ENCODE data around the gene MESD.

The MESD gene

DNA sequence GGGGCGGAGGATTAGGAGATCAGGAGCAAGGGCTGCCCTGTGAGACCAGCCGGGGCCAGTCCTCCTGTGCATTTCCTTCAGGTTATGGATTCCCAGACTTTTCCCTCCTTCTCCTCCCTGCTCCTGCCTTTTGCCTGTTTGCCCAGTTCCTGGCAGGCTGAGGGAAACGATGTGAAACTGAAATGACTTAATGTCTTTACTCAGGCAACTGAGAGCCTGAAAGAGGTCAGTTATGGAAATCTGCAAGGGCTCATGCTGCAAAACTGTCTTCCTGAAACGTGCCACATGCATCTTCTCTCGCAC lies 57.2 kb downstream of the MESD start:
- DNase-seq = no peak

DNA sequence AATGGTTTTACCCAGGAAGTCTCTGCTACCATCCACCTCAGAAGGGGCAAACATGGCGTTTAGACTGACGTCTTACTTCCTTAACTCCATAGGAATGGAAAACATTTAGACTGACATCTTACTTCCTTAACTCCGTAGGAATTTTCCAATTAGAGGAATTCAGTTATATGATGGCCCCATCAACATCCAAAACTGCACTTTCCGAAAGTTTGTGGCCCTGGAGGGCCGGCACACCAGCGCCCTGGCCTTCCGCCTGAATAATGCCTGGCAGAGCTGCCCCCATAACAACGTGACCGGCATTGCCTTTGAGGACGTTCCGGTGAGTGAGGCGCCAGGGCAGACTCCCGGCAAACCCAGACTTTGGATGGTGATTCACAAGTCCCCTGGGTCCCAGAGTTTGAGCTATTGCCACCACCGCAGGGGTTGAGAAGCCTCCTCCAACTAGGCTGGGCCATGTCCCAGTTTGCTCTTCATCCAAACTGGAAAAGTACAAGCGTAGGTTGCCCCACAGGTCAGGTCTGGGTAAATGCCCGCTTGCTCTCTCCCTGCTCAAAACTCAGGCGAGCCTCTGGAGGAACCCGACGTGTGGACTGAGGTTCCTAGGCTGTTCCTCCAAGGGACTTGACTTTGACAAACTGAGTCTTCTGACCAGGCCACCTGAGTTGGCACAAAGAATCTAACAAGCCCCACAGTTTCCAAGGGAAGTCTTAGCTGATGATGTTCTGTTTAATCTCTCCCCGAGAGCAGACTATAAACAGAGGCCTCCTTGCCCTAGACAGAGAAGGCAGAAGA lies 57.7 kb downstream of the MESD start:
- no peak for DNase-seq

DNA sequence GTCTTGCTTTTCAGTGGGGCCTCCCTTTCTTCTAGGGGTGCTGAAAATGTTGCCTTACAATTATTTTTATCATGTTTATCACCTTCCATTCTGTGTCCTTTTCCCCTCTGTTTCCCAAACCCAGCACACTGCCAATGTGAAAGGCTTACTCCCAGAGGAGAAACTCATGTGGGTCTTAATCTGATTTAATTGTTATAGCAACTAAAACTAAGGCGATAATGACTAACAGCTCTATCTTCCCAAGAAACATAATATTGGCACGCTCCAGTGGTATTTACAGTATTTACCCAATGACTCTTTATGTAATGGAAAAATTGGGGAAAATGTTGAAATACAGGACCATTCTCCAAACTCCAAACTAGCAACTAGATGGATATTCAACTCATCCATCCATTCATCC lies 58.4 kb downstream of the MESD start:
- DNase-seq = no peak

DNA sequence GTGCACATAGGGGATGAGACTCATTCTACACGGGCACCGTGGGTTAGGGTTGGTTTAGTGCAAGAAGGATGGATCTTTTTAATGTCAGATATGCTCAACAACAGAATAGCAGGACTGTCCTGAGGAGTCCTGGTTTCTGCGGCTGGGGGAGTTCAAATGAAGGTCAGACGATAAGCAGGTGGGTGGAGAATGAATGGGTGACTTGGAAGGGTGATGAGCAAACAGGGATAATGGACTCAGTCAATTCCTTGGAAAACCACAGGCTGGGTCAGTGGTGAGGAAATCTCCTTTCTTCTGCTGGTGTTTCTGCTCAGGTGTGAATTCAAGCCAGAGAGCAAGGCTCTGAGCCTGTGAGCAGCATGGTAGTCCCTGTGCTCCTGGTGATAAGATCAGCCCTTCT lies 59.9 kb downstream of the MESD start:
- no peak for DNase-seq

DNA sequence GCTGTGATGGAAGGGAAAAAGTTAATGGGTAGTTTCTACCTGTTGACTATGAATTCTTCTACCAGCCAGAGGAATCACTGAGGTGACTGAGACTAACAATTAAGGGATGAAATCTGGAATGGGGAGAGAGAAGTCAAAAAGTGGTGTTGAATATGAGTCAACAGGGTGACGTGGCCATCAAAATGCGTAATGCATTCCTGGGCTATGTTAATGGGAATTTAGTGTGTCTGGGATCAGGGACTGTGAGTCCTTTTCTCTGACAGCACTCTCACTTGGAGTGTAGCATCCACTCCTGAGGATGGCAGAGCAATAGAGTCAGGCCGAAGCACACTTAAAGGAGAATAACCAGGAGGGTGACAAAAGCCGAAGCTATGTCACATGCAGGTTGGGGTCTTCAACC lies 60.4 kb downstream of the MESD start:
- DNase-seq = no peak

DNA sequence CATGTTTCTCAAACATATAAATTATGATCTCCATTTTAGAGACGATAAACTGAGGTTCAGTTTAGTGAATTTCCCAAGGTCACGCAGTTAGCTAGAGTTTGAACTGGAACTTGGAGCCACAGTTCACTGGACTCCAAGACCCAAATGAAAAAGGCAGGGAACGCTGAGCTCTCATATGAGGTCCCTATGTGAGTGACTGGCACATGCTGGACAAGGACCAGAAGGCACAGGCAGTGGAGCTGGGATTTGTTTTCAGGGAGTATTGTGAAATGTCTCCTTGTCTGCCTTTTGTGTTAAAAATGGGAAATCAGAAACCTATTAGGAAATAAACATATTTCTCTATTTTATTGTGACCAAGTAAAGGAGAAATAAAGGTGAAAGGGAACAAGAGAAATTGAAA lies 63.5 kb downstream of the MESD start:
- no peak for DNase-seq

DNA sequence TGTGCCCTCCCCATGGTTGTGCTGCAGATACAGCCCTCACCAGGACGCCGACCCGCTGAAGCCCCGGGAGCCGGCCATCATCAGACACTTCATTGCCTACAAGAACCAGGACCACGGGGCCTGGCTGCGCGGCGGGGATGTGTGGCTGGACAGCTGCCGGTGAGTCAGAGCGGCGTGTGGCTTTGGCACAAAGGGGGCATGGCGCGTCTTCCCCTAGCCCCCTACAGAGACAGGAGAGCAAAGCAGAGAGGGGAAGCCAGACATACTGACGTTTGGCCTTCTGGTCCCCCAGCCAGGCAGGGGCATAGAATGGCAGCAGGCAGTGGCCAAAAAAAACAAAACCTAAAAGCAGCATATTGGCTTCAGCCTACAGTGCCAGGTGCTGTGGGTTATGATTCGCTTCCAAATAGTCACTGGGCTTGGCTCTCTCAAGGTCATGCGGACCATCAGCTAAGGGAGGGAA lies 64.0 kb downstream of the MESD start:
- peak; percentile 10 for DNase-seq

DNA sequence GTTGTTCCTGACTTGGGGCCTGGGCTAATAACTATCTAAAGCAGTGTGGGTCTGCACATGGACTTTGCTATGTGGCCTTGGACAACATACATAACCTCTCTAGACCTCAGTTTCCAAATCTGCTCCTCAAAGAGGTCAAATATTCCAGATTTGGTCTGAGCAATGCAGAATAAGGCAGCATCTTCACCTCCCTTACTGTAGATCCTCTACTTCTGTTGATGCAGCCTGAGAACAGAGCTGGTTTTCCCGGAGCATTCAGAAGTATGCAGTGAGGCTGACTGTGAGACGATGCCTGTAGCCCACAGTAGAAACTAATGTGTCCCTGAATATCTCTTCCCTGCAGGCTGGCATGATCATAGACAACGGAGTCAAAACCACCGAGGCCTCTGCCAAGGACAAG lies 65.3 kb downstream of the MESD start:
- DNase-seq = no peak

DNA sequence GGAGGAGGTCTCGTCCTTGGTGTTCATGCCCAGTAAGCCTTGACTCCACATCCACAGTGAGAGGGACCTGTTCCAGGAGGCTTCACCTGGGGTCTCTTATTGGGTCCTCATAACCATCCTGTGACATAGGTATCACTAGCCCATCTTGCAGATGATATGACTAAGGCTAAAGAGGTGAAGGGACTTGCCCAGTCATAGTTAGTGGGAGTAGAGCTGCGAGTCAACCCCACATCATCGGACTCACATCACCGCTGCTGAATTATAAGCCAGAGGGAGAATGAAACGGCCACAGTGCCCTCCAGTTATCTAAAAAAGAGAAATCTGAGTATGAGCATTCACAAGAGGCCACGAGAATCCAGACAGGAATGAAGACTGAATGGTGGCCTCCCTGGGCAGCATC lies 66.0 kb downstream of the MESD start:
- no peak for DNase-seq

DNA sequence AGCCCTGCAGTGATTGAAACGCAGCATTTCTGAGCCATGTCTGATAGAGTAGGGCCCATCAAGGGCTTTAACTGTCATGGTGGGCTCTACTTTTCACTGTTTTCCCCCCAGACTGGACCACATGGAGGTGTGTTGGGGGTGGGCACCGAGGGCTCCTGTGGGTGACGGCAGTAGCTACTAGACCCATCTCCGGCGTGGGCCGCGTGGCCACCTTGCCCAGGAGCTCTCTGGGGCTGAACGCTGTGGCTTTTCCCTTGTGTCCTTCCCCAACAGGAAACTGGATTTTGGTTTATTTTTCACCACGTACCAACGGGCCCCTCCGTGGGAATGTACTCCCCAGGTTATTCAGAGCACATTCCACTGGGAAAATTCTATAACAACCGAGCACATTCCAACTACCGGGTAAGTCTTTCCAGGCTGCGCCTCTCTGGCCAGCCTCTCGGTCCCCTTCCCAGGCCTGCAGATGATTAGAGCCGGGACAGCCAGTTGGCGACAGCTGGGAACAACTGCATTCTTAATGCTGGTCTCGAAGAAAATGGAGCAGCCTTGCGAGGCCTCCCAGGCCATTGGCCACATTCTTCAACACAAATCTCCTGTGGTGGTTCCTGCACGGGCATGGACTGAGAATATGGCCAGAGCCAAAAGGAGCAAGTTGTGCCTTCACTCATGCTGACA lies 67.7 kb downstream of the MESD start:
- no peak for DNase-seq

DNA sequence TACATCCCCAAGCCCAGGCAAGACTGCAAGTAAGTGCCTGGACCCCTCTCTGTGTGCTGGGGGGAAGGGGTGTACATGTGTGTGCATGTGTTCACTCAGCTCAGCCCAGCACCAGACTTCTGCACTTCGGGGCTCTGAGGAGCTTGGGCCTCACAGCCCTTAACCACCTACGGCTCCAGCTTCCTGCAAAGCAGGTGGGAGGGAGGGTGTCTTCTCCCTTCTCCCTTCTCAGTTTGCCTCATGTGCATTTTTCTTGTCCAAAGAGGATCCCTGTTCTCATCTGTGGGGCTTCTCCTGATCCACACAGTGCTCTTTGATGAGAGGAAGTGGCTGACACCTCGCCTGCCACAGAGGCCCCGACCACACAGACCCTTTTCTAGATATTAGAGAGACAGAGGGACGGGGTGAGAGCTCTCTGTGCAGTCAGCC lies 69.3 kb downstream of the MESD start:
- no peak for DNase-seq

DNA sequence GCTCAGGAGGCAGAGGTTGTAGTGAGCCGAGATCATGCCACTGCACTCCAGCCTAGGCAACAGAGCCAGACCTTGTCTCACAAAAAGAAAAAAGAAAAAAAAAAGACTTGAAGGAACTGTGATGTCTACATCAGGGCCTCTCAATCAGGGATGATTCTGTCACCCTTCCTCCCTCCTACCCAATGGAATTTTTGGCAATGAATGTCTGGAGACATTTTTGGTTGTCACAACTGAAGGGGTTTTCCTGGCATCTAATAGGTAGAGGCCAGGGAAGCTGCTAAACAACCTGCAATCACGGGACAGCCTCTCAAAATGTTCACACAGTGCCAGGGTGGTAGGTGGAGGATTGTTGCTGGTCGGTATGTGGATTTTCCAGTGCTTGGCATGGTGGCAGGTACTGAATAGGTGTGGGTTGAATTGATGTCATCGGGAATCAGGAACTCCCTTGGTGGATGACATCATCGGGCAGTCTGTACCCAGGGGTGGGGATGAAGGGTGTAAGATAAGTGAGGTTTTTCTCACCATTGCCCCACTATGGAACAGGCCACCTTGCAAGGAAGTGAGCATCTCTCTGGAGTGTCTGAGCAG lies 71.3 kb downstream of the MESD start:
- no peak for DNase-seq

DNA sequence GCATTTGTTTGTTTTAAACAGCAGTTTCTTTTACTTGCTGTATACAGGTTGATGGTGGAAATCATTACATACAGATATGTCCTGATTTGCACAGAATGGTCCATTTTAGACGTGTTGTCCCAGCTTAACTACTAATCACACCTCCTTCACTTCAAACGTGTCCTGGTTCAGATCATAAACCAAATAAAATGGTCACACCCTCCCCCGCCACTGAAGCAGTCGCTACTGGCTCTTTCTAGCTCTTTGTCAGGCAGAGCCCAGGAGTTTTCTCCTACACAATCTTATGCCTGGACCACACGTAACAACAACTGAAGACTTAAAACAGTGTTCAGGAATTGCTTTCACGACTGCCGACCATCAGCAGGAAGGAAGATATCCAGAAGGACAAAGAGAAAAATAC lies 73.6 kb downstream of the MESD start:
- DNase-seq = no peak

DNA sequence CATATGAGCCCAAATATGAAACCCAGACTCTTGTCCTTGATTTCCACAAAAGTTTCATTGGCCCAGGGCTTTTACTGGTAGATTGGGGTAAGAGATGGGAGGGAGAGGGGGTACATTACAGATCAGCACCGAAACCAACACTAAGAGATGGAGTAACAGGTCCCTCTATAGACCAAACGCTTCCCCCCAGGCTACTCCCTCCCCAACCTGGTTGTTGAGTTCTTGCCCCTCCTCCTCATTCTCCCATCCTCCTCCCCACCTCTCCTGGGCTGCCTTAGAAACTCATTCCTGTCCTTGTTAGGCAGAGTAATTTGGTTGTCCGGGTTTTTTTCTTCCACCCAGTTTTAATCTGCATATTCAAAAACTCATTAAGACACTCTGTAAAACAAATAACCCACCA lies 74.1 kb downstream of the MESD start:
- no peak for DNase-seq

DNA sequence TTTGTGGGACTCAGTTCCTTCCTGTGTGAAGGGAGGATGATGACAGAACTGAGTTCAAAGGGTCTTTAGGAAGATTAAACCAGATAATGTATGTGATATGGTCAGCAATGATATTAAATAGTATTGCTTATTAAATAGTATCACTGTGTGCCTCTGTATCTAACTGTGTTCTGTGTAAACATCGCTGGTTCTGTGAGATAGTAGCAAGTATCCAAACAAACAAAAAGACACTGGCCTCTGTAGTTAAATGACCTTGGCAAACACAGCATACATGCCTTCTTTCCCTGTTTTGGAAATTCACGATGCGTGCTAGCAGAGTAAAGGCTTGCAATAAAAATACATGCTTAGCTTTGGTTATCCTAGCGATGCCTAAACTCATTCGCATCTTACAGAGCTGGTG lies 76.1 kb downstream of the MESD start:
- no peak for DNase-seq

DNA sequence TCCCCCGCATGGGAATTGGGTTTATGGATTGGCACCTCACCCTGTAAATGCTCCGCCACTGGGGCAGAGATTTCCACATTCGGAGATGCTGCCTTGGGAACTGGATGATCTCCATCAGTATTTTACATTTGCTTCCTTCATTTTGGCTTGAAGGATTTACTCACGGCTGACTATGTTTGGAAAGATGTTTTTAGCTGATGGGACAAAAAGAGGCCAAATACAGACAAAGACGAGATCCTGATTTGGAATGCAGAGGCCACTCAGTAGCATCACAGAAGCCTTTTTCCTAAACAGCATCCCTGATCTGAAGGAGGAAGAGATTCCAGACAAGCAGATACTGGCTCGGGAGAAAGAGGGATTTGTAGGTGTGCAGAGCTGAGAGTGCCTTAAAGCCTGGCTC lies 76.9 kb downstream of the MESD start:
- DNase-seq = no peak

DNA sequence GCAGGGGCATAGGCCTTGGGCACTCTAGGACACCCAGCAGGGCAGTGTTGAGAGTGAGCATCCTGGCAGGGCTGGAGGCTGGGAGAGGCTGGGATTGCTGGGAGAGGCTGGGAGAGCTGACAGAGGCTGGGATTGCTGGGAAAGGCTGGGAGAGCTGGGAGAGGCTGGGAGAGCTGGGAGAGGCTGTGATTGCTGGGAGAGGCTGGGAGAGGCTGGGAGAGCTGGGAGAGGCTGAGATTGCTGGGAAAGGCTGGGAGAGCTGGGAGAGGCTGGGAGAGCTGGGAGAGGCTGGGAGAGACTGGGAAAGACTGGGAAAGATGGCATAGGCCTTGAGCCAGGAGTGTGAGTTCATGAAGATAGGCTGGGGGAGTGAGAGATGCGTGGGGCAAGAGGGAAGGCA lies 77.8 kb downstream of the MESD start:
- no peak for DNase-seq

DNA sequence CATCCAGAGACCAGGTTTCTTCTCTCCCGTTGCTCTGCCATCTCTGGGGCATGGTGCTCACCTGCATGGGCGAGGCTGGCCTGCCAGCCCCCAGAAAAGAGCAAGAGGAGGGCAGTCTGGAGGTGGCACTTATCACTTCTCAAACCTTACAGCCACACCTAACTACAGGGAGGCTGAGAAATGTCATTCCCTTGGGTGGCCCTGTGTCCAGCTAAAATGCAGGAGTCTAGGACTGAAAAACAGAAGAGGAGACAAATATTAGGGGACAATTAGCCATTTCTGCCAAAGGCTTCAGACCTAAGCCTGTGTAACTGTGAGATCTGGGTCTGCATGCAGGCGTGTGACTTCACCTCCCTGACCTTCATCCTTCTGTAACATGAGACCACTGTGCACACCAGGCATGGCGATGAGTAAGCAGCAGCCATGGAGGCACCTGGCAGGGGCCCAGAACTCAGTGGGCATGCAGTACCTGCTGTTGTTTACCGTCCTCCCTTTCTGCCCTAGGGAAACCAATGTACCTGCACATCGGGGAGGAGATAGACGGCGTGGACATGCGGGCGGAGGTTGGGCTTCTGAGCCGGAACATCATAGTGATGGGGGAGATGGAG lies 83.4 kb downstream of the MESD start:
- peak; percentile 42 for DNase-seq

DNA sequence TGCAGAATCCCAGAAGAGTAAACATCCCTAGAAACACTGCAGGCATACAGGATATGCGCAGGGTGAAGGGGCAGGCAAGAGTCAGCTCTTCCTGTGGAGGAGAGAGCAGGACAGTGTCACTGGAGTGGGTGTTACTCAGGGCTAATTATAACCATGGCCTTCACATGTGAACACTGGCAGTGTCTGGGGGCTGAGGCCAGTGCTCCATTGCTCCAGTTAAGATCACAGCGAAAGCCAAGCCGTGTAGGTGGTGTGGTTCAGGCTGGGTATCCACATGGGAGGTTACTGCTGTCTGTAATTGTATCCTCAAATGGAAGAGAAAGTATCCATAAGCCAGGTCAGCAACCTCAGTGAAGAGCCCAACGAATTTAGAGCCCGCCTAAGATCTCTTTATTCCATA lies 84.6 kb downstream of the MESD start:
- no peak for DNase-seq

DNA sequence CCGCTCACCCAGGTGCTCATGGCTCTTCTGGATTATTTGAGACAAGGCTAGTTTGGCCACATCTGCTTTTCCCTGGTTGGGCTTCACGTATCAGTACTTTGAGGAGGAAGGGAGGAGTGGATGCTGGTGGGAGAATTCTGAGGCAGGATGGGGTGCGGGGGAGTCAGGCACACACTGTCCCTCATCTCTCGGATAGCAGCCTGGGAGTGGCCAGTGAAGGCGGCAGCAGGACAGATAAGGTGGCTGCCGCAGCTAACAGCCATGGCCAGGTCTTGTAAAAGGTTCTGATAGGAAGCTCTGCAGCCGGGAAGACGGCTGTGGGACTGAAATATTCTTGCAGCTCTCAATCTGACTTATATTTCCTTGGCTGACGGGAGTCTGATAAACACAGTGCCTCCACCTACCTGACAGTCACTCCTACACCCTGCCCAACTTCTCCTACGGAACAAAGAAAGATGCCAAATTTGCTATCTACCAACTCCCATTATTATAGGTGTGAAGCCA lies 87.3 kb downstream of the MESD start:
- DNase-seq = no peak

DNA sequence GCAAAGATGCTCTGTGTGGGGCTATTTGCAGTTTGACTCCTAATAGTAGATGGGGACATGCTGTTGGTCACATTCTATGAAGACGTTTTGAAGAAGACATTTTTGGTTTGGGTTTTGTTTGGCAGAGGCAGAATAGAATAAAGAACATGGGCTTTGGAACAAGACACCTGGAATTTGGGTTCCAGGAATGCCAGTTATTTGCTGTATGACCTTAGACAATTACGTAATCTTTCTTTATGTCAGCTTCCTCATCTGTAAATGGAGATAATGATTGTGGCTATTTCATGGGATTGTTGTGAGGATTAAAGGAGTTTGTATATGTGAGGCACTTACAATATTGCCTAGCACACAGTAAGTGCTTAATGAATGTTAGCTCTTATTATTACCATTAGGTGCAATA lies 91.6 kb downstream of the MESD start:
- DNase-seq = no peak

Data from NCI-H1694 treated with DMSO at 0.1 percent for 48 hours (cell line).